GM18499 (cell line): ENCODE measurements around the gene PGBD1.

Experiments
- ATAC-seq: cut with Tn5 transposase; IDR thresholded peaks from one replicate; pipeline ENCODE4 v1.9.1; 2021; ENCODE audit warnings: moderate number of reproducible peaks; ENCODE audit not compliant: insufficient read depth, unreplicated experiment

Gene PGBD1

GRCh38 chr6:28281288-28282064 lies at the start of gene PGBD1:
PGBD1 (plus strand) TSS chr6:28281572; CDS start chr6:28283814, 2,242 bp downstream.
- no peak for ATAC-seq

- ATAC-seq: no peak
Measured at GRCh38 chr6:28232785-28233184, 48.6 kb upstream of the PGBD1 start.

GRCh38 chr6:28235912-28236452 lies 45.4 kb upstream of the PGBD1 start:
- no peak for ATAC-seq

- no peak for ATAC-seq
Measured at GRCh38 chr6:28239636-28240035, 41.7 kb upstream of the PGBD1 start.

- no peak for ATAC-seq
Measured at GRCh38 chr6:28240471-28240870, 40.9 kb upstream of the PGBD1 start.

GRCh38 chr6:28243946-28244345 lies 37.4 kb upstream of the PGBD1 start:
- ATAC-seq: no peak

GRCh38 chr6:28245206-28245941 lies 36.0 kb upstream of the PGBD1 start:
- no peak for ATAC-seq

GRCh38 chr6:28248916-28249315 lies 32.5 kb upstream of the PGBD1 start:
- no peak for ATAC-seq

GRCh38 chr6:28250747-28251146 lies 30.6 kb upstream of the PGBD1 start:
- ATAC-seq: no peak

- ATAC-seq: no peak
Measured at GRCh38 chr6:28251661-28252008, 29.7 kb upstream of the PGBD1 start.

- ATAC-seq: no peak
Measured at GRCh38 chr6:28252009-28252975, 29.1 kb upstream of the PGBD1 start, which contains the start of gene ZKSCAN4. ZKSCAN4 (minus strand) TSS chr6:28252269; CDS start chr6:28251980, 289 bp downstream.

- no peak for ATAC-seq
Measured at GRCh38 chr6:28254121-28254519, 27.3 kb upstream of the PGBD1 start.

GRCh38 chr6:28257042-28257441 lies 24.3 kb upstream of the PGBD1 start:
- ATAC-seq: no peak

GRCh38 chr6:28258877-28259777 lies 22.2 kb upstream of the PGBD1 start, which contains the start of gene NKAPL:
NKAPL (plus strand) TSS chr6:28259297; CDS start chr6:28259372, 75 bp downstream.
- no peak for ATAC-seq

GRCh38 chr6:28263922-28264321 lies 17.4 kb upstream of the PGBD1 start:
- no peak for ATAC-seq

GRCh38 chr6:28264834-28265401 lies 16.5 kb upstream of the PGBD1 start:
- no peak for ATAC-seq

- no peak for ATAC-seq
Measured at GRCh38 chr6:28266563-28266961, 14.8 kb upstream of the PGBD1 start.

GRCh38 chr6:28266962-28267694 lies 14.2 kb upstream of the PGBD1 start, which contains the start of gene ZSCAN26:
ZSCAN26 (plus strand) TSS chr6:28267143; CDS start chr6:28271920, 4,777 bp downstream.
- ATAC-seq: peak; percentile 50
